K562 (cell line): Measurements from ENCODE around the gene AGR3.

ENCODE experiments used
- CBX2 ChIP-seq: fragments of 200-600 bp; sonication (generic); IDR thresholded peaks from one replicate; pipeline ENCODE4 v1.6.1; 2012; ENCODE audit warnings: mild to moderate bottlenecking, low read length, inconsistent platforms; ENCODE audit not compliant: insufficient read depth, poor library complexity, severe bottlenecking
- CBX8 ChIP-seq: fragments of 200-600 bp; sonication (generic); IDR thresholded peaks from 2 replicates; pipeline ENCODE4 v1.6.1; 2012; ENCODE audit warnings: borderline replicate concordance, mixed run types, low read depth, mild to moderate bottlenecking, moderate library complexity, mixed read lengths, low read length, control low read depth, inconsistent platforms; ENCODE audit not compliant: poor library complexity, severe bottlenecking; ENCODE audit errors: extremely low read depth
- POLR2A ChIP-seq: fragments of 450-650 bp; conservative IDR thresholded peaks from 2 replicates; pipeline ENCODE4 v1.6.1; 2016
- POLR2AphosphoS5 ChIP-seq: IDR thresholded peaks from 2 replicates; pipeline ENCODE4 v1.6.1; 2011; ENCODE audit warnings: mild to moderate bottlenecking, low read depth, low read length, moderate library complexity; ENCODE audit not compliant: control insufficient read depth, insufficient read depth
- SNRNP70 ChIP-seq: fragments of 200-400 bp; formaldehyde crosslinking; optimal IDR thresholded peaks from 2 replicates; pipeline ENCODE3; 2017; ENCODE audit warnings: low read depth, low read length
- SP1 ChIP-seq: sonication (generic); formaldehyde crosslinking; IDR thresholded peaks from 2 replicates; pipeline ENCODE4 v1.8.1; 2022; ENCODE audit warnings: mild to moderate bottlenecking, missing genetic modification reagents
- ZNF224 ChIP-seq: sonication (generic); formaldehyde crosslinking; IDR thresholded peaks from 2 replicates; pipeline ENCODE4 v1.8.0; 2022; ENCODE audit warnings: mild to moderate bottlenecking, missing genetic modification reagents
- TF ChIP-seq, protein P1 (sequence below), 3 experiments: IDR thresholded peaks in 2 of 3; conservative IDR thresholded peaks in 1 of 3; 2 replicates each; pipeline ENCODE4 v1.5.1; 2011 to 2012; ENCODE audit warnings: low read length in 3 of 3, mild to moderate bottlenecking in 3 of 3, control low read depth in 2 of 3, improper control_type of control experiment in 1 of 3, inconsistent platforms in 1 of 3, low read depth in 1 of 3, mixed read lengths in 1 of 3, moderate library complexity in 1 of 3; ENCODE audit not compliant: insufficient read depth in 2 of 3
- TF ChIP-seq, protein P2 (sequence below): fragments of 250-450 bp; sonication (Bioruptor Pico); IDR thresholded peaks from 2 replicates; pipeline ENCODE4 v1.4.0; 2020; ENCODE audit warnings: mild to moderate bottlenecking, moderate library complexity, borderline replicate concordance
- TF ChIP-seq, protein P3 (sequence below): sonication (generic); formaldehyde crosslinking; IDR thresholded peaks from 2 replicates; pipeline ENCODE4 v1.8.1; 2023; ENCODE audit warnings: mild to moderate bottlenecking, missing genetic modification reagents, moderate library complexity

DNA sequence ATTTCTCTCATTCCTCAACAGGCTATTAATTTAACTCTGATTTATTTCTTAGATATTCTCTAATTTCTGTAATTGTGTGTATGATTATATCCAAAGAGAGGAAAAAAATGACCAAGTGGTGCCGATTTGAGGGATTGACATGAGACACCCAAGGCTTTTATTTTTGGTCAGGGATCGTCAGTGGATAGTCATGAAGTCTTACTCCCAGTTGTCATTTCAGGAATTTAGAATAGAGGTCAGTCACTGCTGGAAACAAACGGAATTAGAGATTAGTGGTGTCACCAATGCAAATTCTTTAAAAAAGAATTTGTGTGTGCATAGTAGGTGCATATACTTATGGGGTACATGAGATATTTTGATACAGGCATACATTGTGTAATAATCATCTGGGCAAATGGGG, 26.8 kb upstream of the AGR3 start:
- no peak for TF ChIP-seq ZNF224
- no peak for TF ChIP-seq POLR2AphosphoS5
- TF ChIP-seq, protein P1, sequence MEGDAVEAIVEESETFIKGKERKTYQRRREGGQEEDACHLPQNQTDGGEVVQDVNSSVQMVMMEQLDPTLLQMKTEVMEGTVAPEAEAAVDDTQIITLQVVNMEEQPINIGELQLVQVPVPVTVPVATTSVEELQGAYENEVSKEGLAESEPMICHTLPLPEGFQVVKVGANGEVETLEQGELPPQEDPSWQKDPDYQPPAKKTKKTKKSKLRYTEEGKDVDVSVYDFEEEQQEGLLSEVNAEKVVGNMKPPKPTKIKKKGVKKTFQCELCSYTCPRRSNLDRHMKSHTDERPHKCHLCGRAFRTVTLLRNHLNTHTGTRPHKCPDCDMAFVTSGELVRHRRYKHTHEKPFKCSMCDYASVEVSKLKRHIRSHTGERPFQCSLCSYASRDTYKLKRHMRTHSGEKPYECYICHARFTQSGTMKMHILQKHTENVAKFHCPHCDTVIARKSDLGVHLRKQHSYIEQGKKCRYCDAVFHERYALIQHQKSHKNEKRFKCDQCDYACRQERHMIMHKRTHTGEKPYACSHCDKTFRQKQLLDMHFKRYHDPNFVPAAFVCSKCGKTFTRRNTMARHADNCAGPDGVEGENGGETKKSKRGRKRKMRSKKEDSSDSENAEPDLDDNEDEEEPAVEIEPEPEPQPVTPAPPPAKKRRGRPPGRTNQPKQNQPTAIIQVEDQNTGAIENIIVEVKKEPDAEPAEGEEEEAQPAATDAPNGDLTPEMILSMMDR (IDR thresholded peaks at IDR 0.05 in 2 of 3, conservative IDR thresholded peaks at IDR 0.05 in 1 of 3; ENCODE audit: insufficient read depth in 2 of 3, low read depth in 1 of 3, low read length in 3 of 3), result no peak
- TF ChIP-seq CBX8, result no peak
- TF ChIP-seq SNRNP70, result no peak
- TF ChIP-seq, protein P2, sequence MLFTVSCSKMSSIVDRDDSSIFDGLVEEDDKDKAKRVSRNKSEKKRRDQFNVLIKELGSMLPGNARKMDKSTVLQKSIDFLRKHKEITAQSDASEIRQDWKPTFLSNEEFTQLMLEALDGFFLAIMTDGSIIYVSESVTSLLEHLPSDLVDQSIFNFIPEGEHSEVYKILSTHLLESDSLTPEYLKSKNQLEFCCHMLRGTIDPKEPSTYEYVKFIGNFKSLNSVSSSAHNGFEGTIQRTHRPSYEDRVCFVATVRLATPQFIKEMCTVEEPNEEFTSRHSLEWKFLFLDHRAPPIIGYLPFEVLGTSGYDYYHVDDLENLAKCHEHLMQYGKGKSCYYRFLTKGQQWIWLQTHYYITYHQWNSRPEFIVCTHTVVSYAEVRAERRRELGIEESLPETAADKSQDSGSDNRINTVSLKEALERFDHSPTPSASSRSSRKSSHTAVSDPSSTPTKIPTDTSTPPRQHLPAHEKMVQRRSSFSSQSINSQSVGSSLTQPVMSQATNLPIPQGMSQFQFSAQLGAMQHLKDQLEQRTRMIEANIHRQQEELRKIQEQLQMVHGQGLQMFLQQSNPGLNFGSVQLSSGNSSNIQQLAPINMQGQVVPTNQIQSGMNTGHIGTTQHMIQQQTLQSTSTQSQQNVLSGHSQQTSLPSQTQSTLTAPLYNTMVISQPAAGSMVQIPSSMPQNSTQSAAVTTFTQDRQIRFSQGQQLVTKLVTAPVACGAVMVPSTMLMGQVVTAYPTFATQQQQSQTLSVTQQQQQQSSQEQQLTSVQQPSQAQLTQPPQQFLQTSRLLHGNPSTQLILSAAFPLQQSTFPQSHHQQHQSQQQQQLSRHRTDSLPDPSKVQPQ (CRISPR knock-in tag), result no peak
- TF ChIP-seq SP1 (CRISPR knock-in tag), result no peak
- no peak for TF ChIP-seq POLR2A
- TF ChIP-seq, protein P3, sequence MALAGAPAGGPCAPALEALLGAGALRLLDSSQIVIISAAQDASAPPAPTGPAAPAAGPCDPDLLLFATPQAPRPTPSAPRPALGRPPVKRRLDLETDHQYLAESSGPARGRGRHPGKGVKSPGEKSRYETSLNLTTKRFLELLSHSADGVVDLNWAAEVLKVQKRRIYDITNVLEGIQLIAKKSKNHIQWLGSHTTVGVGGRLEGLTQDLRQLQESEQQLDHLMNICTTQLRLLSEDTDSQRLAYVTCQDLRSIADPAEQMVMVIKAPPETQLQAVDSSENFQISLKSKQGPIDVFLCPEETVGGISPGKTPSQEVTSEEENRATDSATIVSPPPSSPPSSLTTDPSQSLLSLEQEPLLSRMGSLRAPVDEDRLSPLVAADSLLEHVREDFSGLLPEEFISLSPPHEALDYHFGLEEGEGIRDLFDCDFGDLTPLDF (CRISPR knock-in tag), result no peak
- no peak for TF ChIP-seq CBX2
